ENCODE data around the gene TIGD1. TPM values are rescaled to one million over a fixed set of nuclear protein-coding genes. Genes with fewer than 3 reads are reported as not detected.

Gene TIGD1
- total RNA-seq, 1 experiment from 2014 or later: 14.9 TPM

- intact Hi-C loops (cut with micrococcal nuclease; ENCODE audit: unreplicated experiment): no loop called here
- DNase-seq: no peak
- no peaks in the 10 kb centered on the region for H3K9me3 Mint-ChIP-seq (ENCODE audit: low read depth, unreplicated experiment)
Observed at GRCh38 chr2:232525791-232526371, 24.5 kb downstream of the TIGD1 start, which contains the start of gene CHRND. Gene CHRND (plus strand): TSS chr2:232526160. CDS start chr2:232526216, 56 bp downstream.

GRCh38 chr2:232525199-232525598 lies 25.2 kb downstream of the TIGD1 start:
- H3K4me1 Mint-ChIP-seq (ENCODE audit: low read depth, unreplicated experiment): no peaks in the 10 kb centered on the region
- BruUV-seq (replicated peaks): no TSS peak
- no peak overlapping the region for H3K27ac Mint-ChIP-seq (ENCODE audit: unreplicated experiment)
- intact Hi-C loops (cut with micrococcal nuclease; ENCODE audit: unreplicated experiment): no loop called here
- H3K36me3 Mint-ChIP-seq (ENCODE audit: insufficient read depth, unreplicated experiment): peaks cover 5% of the 10 kb centered on the region
- H3K4me3 Mint-ChIP-seq (ENCODE audit: low read depth, unreplicated experiment): no peak overlapping the region
- CTCF ChIA-PET: no interaction called here
- peaks cover 88% of the 10 kb centered on the region for H3K27me3 Mint-ChIP-seq (ENCODE audit: unreplicated experiment)
- DNase-seq: no peak
- TF ChIP-seq CTCF (IDR thresholded peaks at IDR 0.05; ENCODE audit: unreplicated experiment): no peak
- no peaks in the 10 kb centered on the region for H3K9me3 Mint-ChIP-seq (ENCODE audit: low read depth, unreplicated experiment)

More at GRCh38 chr2:232525791-232526371, 24.5 kb downstream of the TIGD1 start, which contains the start of gene CHRND:
- CTCF ChIA-PET: no interaction called here
- Mint-ChIP-seq H3K4me1 (ENCODE audit: low read depth, unreplicated experiment) (no peaks in the 10 kb centered on the region), H3K36me3 (ENCODE audit: insufficient read depth, unreplicated experiment) (peaks cover 5% of the 10 kb centered on the region), H3K27ac (ENCODE audit: unreplicated experiment) (no peak within 1 kb of the TSS), H3K27me3 (ENCODE audit: unreplicated experiment) (peaks cover 88% of the 10 kb centered on the region), H3K4me3 (ENCODE audit: low read depth, unreplicated experiment) (no peak within 1 kb of the TSS)
- no peak for TF ChIP-seq CTCF (IDR thresholded peaks at IDR 0.05; ENCODE audit: unreplicated experiment)
- BruUV-seq (replicated peaks): no TSS peak

GRCh38 chr2:232524771-232525170 lies 25.6 kb downstream of the TIGD1 start:
- DNase-seq: no peak
- peak overlapping the region; percentile 40 for H3K4me3 Mint-ChIP-seq (ENCODE audit: low read depth, unreplicated experiment)
- H3K9me3 Mint-ChIP-seq (ENCODE audit: low read depth, unreplicated experiment): no peaks in the 10 kb centered on the region
- no peak overlapping the region for H3K27ac Mint-ChIP-seq (ENCODE audit: unreplicated experiment)
- intact Hi-C loops (cut with micrococcal nuclease; ENCODE audit: unreplicated experiment): loop anchor here (5.0 kb wide), 2 partner anchors 72 to 617 kb away; no protein-coding TSS in a partner anchor
- H3K4me1 Mint-ChIP-seq (ENCODE audit: low read depth, unreplicated experiment): no peaks in the 10 kb centered on the region
- peaks cover 5% of the 10 kb centered on the region for H3K36me3 Mint-ChIP-seq (ENCODE audit: insufficient read depth, unreplicated experiment)
- peaks cover 89% of the 10 kb centered on the region for H3K27me3 Mint-ChIP-seq (ENCODE audit: unreplicated experiment)
- BruUV-seq (replicated peaks): no TSS peak
- CTCF ChIA-PET: no interaction called here
- TF ChIP-seq CTCF (IDR thresholded peaks at IDR 0.05; ENCODE audit: unreplicated experiment): no peak

- peak; percentile 27 for TF ChIP-seq CTCF (IDR thresholded peaks at IDR 0.05; ENCODE audit: unreplicated experiment)
- CTCF ChIA-PET: interaction anchor here (0.6 to 2.8 kb wide), 3 partner anchors 77 to 646 kb away, joined by 3 to 9 read pairs (median 4); no protein-coding TSS in a partner anchor
- H3K9me3 Mint-ChIP-seq (ENCODE audit: low read depth, unreplicated experiment): no peaks in the 10 kb centered on the region
- no peak overlapping the region for H3K27ac Mint-ChIP-seq (ENCODE audit: unreplicated experiment)
- BruUV-seq (replicated peaks): no TSS peak
- peak; percentile 70 for DNase-seq
- H3K27me3 Mint-ChIP-seq (ENCODE audit: unreplicated experiment): peaks cover 91% of the 10 kb centered on the region
- H3K36me3 Mint-ChIP-seq (ENCODE audit: insufficient read depth, unreplicated experiment): peaks cover 5% of the 10 kb centered on the region
- H3K4me3 Mint-ChIP-seq (ENCODE audit: low read depth, unreplicated experiment): peak overlapping the region; percentile 40
- intact Hi-C loops (cut with micrococcal nuclease; ENCODE audit: unreplicated experiment): loop anchor here (5.0 kb wide), 2 partner anchors 72 to 617 kb away; no protein-coding TSS in a partner anchor
- H3K4me1 Mint-ChIP-seq (ENCODE audit: low read depth, unreplicated experiment): no peaks in the 10 kb centered on the region
Observed at GRCh38 chr2:232523682-232524597, 26.4 kb downstream of the TIGD1 start.
